ENCODE results near the gene CLHC1. TPM values are rescaled to one million over a fixed set of nuclear protein-coding genes. Genes with fewer than 3 reads are reported as not detected.

The CLHC1 gene
- total RNA-seq, 1 experiment from 2014 or later, result 3.9 TPM

GRCh38 chr2:55155206-55155605 is 76.9 kb downstream of the CLHC1 start:
- no peaks in the 10 kb centered on the region for H3K36me3 ChIP-seq (ENCODE audit: low read depth, low read length)
- no peaks in the 10 kb centered on the region for H3K79me2 ChIP-seq (ENCODE audit: low read length)
- intact Hi-C loops (cut with micrococcal nuclease), result loop anchor here (5.0 kb wide), 1 partner anchor 43 kb away; no protein-coding TSS in a partner anchor
- peak overlapping the region; percentile 38 for H3K27ac ChIP-seq (ENCODE audit: low read length)
- no peaks in the 10 kb centered on the region for H3K9me2 ChIP-seq (replicated peaks; ENCODE audit: low read length)
- BruUV-seq (replicated peaks), result no TSS peak
- H3K4me1 ChIP-seq (ENCODE audit: insufficient read depth, low read length), result peaks cover 49% of the 10 kb centered on the region
- H3F3A ChIP-seq (ENCODE audit: low read length, unreplicated experiment), result no peaks in the 10 kb centered on the region
- H3K9me3 ChIP-seq (ENCODE audit: low read length), result no peaks in the 10 kb centered on the region
- no peak for DNase-seq
- no peak for TF ChIP-seq CTCF (conservative IDR thresholded peaks at IDR 0.05; ENCODE audit: low read depth, low read length)
- TF ChIP-seq EZH2phosphoT487 (IDR thresholded peaks at IDR 0.05; ENCODE audit: borderline replicate concordance, low read length), result no peak
- TF ChIP-seq EZH2 (IDR thresholded peaks at IDR 0.05; ENCODE audit: low read length, unreplicated experiment), result no peak
- ChIA-PET CTCF (no interaction called here), POLR2A (ENCODE audit: unreplicated experiment) (no interaction called here)
- peak overlapping the region; percentile 75; the same call in 1 of the 2 replicates for H3K4me2 ChIP-seq (ENCODE audit: low read length)
- no peak overlapping the region for H3K9ac ChIP-seq (ENCODE audit: low read length)
- no peak for ATAC-seq
- H3K4me3 ChIP-seq (ENCODE audit: low read length), result no peak overlapping the region
- no peaks in the 10 kb centered on the region for H3K27me3 ChIP-seq (ENCODE audit: low read length)
- no peaks in the 10 kb centered on the region for H4K20me1 ChIP-seq (ENCODE audit: low read length)
- H2AFZ ChIP-seq (ENCODE audit: low read length), result no peak overlapping the region

- H3K4me2 ChIP-seq (ENCODE audit: low read length), result no peak overlapping the region
- POLR2A ChIA-PET (ENCODE audit: unreplicated experiment), result interaction anchor here (0.6 to 1.0 kb wide), 2 partner anchors 21 to 104 kb away, joined by 3 to 5 read pairs; partner anchors contain the start of gene RTN4
Measured at GRCh38 chr2:55154525-55155030, 77.5 kb downstream of the CLHC1 start.

More at GRCh38 chr2:55154525-55155030, 77.5 kb downstream of the CLHC1 start:
- Histone ChIP-seq H4K20me1 (ENCODE audit: low read length) (no peaks in the 10 kb centered on the region), H3K79me2 (ENCODE audit: low read length) (no peaks in the 10 kb centered on the region), H3K9me3 (ENCODE audit: low read length) (no peaks in the 10 kb centered on the region), H3K36me3 (ENCODE audit: low read depth, low read length) (no peaks in the 10 kb centered on the region), H3K27ac (ENCODE audit: low read length) (no peak overlapping the region), H3K4me3 (ENCODE audit: low read length) (no peak overlapping the region), H3F3A (ENCODE audit: low read length, unreplicated experiment) (no peaks in the 10 kb centered on the region), H3K9me2 (replicated peaks; ENCODE audit: low read length) (no peaks in the 10 kb centered on the region), H3K9ac (ENCODE audit: low read length) (no peak overlapping the region), H2AFZ (ENCODE audit: low read length) (no peak overlapping the region), H3K4me1 (ENCODE audit: insufficient read depth, low read length) (peaks cover 49% of the 10 kb centered on the region), H3K27me3 (ENCODE audit: low read length) (no peaks in the 10 kb centered on the region)
- CTCF ChIA-PET, result no interaction called here
- DNase-seq, result no peak
- intact Hi-C loops (cut with micrococcal nuclease), result loop anchor here (5.0 kb wide), 1 partner anchor 42 kb away; no protein-coding TSS in a partner anchor
- TF ChIP-seq EZH2 (IDR thresholded peaks at IDR 0.05; ENCODE audit: low read length, unreplicated experiment) (no peak), EZH2phosphoT487 (IDR thresholded peaks at IDR 0.05; ENCODE audit: borderline replicate concordance, low read length) (no peak), CTCF (conservative IDR thresholded peaks at IDR 0.05; ENCODE audit: low read depth, low read length) (no peak)
- no TSS peak for BruUV-seq (replicated peaks)
- no peak for ATAC-seq

Data from PC-3 (cell line).